ENCODE measurements around the gene ZNF326.

The ZNF326 gene

DNA sequence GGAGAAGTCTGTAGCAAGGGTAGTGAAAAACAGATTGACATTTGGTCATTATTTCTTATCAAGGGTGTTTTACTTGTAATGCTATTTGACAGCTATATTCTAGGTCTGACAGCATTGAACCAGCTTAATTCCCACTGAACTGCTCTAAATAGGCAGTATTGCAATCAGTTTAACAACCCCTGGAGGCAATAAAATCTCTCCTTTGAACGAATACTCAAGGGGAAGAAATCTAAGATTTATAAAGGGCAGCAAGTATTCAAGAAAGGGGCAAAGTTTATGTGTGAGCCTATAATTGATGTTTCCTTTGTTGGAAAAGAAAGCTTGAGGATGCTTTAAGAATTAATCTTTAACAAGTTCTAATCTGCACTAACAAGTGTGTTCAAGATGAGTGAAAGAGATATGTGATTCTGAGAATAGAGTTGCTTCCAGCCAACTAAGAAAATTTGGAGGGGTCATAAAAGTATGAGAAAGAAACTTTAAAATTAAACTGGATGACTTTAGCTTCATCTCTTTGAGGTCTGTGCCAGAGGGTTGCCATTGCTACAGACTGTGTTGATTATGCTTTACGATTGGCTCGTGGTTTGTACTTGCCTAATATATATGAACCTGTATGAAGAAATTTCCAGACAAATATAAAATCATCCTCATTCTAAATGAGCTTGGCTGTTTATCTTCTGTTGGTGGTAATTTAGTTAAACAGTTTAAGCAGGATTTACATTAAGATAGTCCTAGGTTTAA lies 72.5 kb downstream of the ZNF326 start:
- in situ Hi-C loops (cut with HindIII; ENCODE audit: low sequenced_read_pairs), result no loop called here

DNA sequence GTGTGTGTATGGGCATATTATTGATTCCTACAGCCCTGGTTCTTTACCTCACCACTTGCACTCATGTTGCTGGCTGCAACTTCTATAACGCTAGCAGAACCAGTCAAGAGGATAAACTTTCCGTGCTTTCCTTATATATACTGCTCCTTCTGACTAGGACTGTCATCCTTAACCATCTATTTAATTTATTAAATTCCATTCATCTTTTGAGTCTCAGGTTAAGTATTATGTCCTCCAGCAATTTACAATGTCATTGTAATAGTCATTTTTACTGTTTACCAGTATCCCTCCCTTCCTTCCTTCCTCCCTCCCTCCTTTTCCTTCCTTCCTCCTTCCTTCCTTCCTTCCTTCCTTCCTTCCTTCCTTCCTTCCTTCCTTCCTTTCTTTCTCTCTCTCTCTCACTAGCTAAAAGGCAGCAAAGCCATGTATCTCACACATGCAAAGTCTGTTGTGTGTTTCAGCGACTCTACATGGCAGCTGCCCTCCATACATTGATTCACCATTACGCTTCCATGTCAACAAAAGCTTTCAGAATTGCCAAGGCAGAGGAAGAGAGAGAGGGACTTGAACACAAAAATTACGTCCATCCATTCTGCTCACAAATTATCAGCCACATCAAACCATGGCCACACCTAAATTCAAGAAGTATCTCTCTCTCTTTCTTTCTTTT lies 73.8 kb downstream of the ZNF326 start:
- in situ Hi-C loops (cut with HindIII; ENCODE audit: low sequenced_read_pairs), result no loop called here

DNA sequence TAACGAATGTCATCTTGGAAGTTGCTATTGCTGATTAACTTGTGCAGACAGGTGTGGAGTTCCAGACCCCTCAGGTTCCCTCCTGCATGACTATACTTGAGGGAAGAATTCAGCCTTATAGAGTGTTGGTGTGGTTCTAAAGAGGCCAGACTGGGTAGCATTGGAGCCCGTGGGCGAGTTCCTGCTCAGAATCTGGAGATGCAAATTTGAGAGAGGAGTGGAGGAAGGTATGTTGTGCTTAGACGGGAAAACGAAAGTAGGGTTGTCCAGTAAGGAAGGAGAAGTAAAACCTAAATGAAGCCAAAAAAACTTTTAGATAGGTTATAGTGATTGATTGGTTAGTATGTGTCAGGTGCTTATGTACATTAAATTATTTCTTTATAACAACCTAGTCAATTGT lies 79.2 kb downstream of the ZNF326 start:
- in situ Hi-C loops (cut with HindIII; ENCODE audit: low sequenced_read_pairs), result no loop called here

DNA sequence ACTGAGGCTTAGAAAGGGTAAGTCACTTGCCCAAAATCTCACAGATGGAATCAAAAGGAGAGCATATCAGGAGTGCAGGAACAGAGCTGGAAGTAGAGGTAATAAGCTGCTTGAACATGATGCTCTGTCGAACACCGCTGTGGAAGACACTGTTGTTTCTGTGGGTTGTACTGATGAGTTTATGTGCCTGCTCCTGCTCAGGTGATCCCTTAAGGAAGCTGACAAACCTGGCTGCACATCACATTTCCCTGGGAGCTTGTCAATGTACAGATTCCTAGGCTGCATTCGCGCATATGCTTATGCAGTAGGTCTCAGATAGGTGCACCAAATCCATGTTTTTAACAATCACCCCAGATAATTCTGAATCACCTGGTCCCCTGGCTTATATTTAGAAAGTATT lies 79.7 kb downstream of the ZNF326 start:
- in situ Hi-C loops (cut with HindIII; ENCODE audit: low sequenced_read_pairs), result no loop called here

DNA sequence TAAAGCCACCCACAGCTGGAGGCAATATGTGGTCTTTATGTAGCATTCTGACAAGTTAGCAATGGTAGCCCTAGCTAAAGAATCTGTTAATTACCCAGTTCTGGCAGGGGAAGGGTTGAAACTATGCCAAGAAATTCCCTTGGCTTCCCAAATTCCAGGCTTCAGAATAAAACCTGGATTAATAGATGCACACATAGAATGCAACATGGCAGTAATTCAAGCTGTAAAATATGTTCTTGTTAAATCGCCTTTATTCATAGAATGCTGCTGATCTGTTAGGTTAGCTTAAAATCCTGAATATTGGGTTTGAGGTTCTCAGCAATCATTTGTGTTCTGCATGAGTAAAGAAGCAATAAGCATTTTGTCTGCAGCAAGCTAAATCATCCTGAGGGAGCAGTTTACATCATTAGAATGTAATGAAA lies 80.1 kb downstream of the ZNF326 start:
- in situ Hi-C loops (cut with HindIII; ENCODE audit: low sequenced_read_pairs), result no loop called here

DNA sequence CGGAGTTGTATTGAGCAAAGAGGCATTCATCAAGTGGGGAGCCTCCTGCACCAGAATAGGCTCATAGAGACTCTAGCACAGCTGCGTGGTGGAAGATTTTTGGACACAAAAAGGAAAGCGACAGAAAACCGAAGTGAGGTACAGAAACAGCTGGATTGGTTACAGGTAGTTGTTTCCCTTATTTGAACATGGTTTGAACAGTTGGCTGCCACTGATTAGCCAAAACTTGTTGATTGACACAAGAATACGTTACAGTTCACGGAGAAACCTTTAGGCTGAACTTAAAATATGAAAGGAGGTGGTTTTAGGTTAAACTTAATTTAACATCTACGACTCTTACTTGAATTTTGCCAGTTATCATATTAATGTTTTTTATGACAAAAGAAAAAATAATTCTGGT lies 89.1 kb downstream of the ZNF326 start:
- in situ Hi-C loops (cut with HindIII; ENCODE audit: low sequenced_read_pairs), result no loop called here

Measured in endothelial cell of hepatic sinusoid (primary cell).